Ovary (tissue), 9 donors: ENCODE results near the gene EEF1A2. TPM values are rescaled to one million over a fixed set of nuclear protein-coding genes. Genes with fewer than 3 reads are reported as not detected.
A peak's percentile ranks its signal among the peaks of the same experiment; 100 is the strongest.

ENCODE experiments used
- DNase-seq, 5 donors: peaks; one replicate each; pipeline ENCODE4 v3.0.0-alpha.2; 2019 to 2020
- H3K27ac ChIP-seq, 2 donors: fragments of 200-600 bp; one replicate each; pipeline versions ENCODE4 v1.5.1 to v1.8.0; 2019 to 2022
- H3K27me3 ChIP-seq: fragments of 200-600 bp; one replicate; pipeline ENCODE4 v1.8.0; 2022
- H3K36me3 ChIP-seq: fragments of 200-600 bp; sonication (generic); one replicate; pipeline ENCODE4 v1.5.1; 2019
- H3K4me1 ChIP-seq: one replicate; pipeline ENCODE4 v1.8.1; 2013; ENCODE audit warnings: mild to moderate bottlenecking, moderate library complexity; ENCODE audit not compliant: insufficient read depth
- H3K4me3 ChIP-seq: fragments of 200-600 bp; sonication (generic); one replicate; pipeline ENCODE4 v1.5.1; 2017
- H3K9me3 ChIP-seq, 2 donors: fragments of 200-600 bp in 1 of 2; sonication (generic) in 1 of 2; one replicate each; pipeline versions ENCODE4 v1.5.1 to v1.8.1; 2013 to 2019; ENCODE audit warnings: mild to moderate bottlenecking in 1 of 2, moderate library complexity in 1 of 2
- EP300 ChIP-seq: sonication (generic); formaldehyde crosslinking; IDR thresholded peaks from one replicate; pipeline ENCODE4 v1.6.1; 2017; ENCODE audit warnings: antibody characterized with exemption
- POLR2A ChIP-seq: fragments of 450-650 bp; IDR thresholded peaks from one replicate; pipeline ENCODE4 v1.6.1; 2017; ENCODE audit warnings: antibody characterized with exemption, mild to moderate bottlenecking, moderate library complexity
- WGBS, 3 donors: extraction: QIAGEN DNeasy Blood & Tissue Kit in 1 of 3; methylation state at CpG; one replicate each; pipeline versions ENCODE4 v1.1.5 to v1.1.7; 2013 to 2017; 5-methylcytosine and 5-hydroxymethylcytosine counted together
- intact Hi-C, 4 donors: fragments of 100-400 bp; cut with DNase I; formaldehyde crosslinking; loops; one replicate each; pipeline versions ENCODE4 v1.11.0 to v1.15.1; 2022 to 2023
- polyA plus RNA-seq, 2 donors: library from polyadenylated mRNA; stranded (reverse); fragments of 200-250 nt in 1 of 2; fragments of 350-450 nt in 1 of 2; fragmentation: Illumina TruSeq in 1 of 2; extraction: RNeasy Lipid Tissue Mini Kit (QIAGEN cat#74804) in 1 of 2; gene quantifications; one replicate each; pipeline ENCODE4 v1.2.3, GENCODE V29; 2013 to 2014
- total RNA-seq, 7 donors: library from RNA; depleted of rRNA in 2 of 7; stranded (reverse); fragments of >200 nt in 2 of 7; fragmentation: NEBNext Ultra II Directional in 3 of 7; extraction: Animal tissue kit (Norgen Biotek cat#: 25700) in 3 of 7; gene quantifications; one replicate each; pipeline versions ENCODE4 v1.1.0 to v1.2.4, GENCODE V29; 2016 to 2023
- TF ChIP-seq, protein P1 (sequence below), 3 donors: fragments of 450-650 bp in 2 of 3; fragments of 200-600 bp in 1 of 3; IDR thresholded peaks; one replicate each; pipeline versions ENCODE4 v1.5.1 to v1.8.0; 2016 to 2022; ENCODE audit warnings: antibody characterized with exemption in 3 of 3, mild to moderate bottlenecking in 1 of 3
- donor health status: DM: no; HTN: no; CAD: no; lungs with moderate emphysema.
- donor health status: DM: no; HTN: no; CAD: no.
- donor health status: Bipolar disorder and iron deficiency.
- donor health status: DM: yes; HTN: yes; CAD: no.
- donor health status: DM: no; HTN: no; CAD: no.
- donor health status: DM: yes; HTN: yes; CAD: no.

EEF1A2 gene
- total and polyA plus RNA-seq, 9 donors: 0.25 to 1.3 (median 0.69) TPM

GRCh38 chr20:63508072-63508768 lies 9.3 kb upstream of the EEF1A2 start:
- H3K27ac ChIP-seq: no peak overlapping the region
- TF ChIP-seq EP300 (no peak), POLR2A (no peak)
- TF ChIP-seq, protein P1, sequence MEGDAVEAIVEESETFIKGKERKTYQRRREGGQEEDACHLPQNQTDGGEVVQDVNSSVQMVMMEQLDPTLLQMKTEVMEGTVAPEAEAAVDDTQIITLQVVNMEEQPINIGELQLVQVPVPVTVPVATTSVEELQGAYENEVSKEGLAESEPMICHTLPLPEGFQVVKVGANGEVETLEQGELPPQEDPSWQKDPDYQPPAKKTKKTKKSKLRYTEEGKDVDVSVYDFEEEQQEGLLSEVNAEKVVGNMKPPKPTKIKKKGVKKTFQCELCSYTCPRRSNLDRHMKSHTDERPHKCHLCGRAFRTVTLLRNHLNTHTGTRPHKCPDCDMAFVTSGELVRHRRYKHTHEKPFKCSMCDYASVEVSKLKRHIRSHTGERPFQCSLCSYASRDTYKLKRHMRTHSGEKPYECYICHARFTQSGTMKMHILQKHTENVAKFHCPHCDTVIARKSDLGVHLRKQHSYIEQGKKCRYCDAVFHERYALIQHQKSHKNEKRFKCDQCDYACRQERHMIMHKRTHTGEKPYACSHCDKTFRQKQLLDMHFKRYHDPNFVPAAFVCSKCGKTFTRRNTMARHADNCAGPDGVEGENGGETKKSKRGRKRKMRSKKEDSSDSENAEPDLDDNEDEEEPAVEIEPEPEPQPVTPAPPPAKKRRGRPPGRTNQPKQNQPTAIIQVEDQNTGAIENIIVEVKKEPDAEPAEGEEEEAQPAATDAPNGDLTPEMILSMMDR (IDR thresholded peaks at IDR 0.05): no peak
- no peaks in the 10 kb centered on the region for H3K36me3 ChIP-seq
- intact Hi-C loops: no loop called here
- 81 to 86% (median 84%) methylated on average over 33 of the region's 33 CpGs for WGBS, 3 donors
- H3K9me3 ChIP-seq: peaks cover 0 to 26% of the 10 kb centered on the region in 2 donors
- H3K27me3 ChIP-seq: no peaks in the 10 kb centered on the region
- no peak for DNase-seq
- H3K4me1 ChIP-seq: no peaks in the 10 kb centered on the region
- H3K4me3 ChIP-seq: no peak overlapping the region

- no peaks in the 10 kb centered on the region for H3K36me3 ChIP-seq
- no peaks in the 10 kb centered on the region for H3K4me1 ChIP-seq
- peaks cover 0 to 26% of the 10 kb centered on the region in 2 donors for H3K9me3 ChIP-seq
- H3K27ac ChIP-seq: no peak overlapping the region
- intact Hi-C loops: no loop called here
- H3K4me3 ChIP-seq: no peak overlapping the region
- no peaks in the 10 kb centered on the region for H3K27me3 ChIP-seq
- 88 to 96% (median 91%) methylated on average over 30 of the region's 30 CpGs for WGBS, 3 donors
- TF ChIP-seq, protein P1 (IDR thresholded peaks at IDR 0.05): no peak
- TF ChIP-seq EP300: no peak
- peak in 1 of 5 donors; percentile 12 for DNase-seq
Observed at GRCh38 chr20:63507083-63507743, 8.3 kb upstream of the EEF1A2 start.

GRCh38 chr20:63505723-63506122 lies 6.8 kb upstream of the EEF1A2 start:
- Histone ChIP-seq H3K27ac (no peak overlapping the region), H3K9me3 (peaks cover 0 to 26% of the 10 kb centered on the region in 2 donors), H3K4me1 (no peaks in the 10 kb centered on the region), H3K27me3 (no peaks in the 10 kb centered on the region), H3K36me3 (no peaks in the 10 kb centered on the region), H3K4me3 (no peak overlapping the region)
- intact Hi-C loops: no loop called here
- TF ChIP-seq POLR2A (no peak), EP300 (no peak)
- TF ChIP-seq, protein P1 (IDR thresholded peaks at IDR 0.05): no peak
- DNase-seq: no peak
- WGBS, 3 donors: 59 to 72% (median 63%) methylated on average over 12 of the region's 12 CpGs

GRCh38 chr20:63505281-63505680 lies 6.4 kb upstream of the EEF1A2 start:
- Histone ChIP-seq H3K27me3 (no peaks in the 10 kb centered on the region), H3K4me1 (no peaks in the 10 kb centered on the region), H3K4me3 (no peak overlapping the region), H3K9me3 (peaks cover 0 to 26% of the 10 kb centered on the region in 2 donors), H3K36me3 (no peaks in the 10 kb centered on the region), H3K27ac (no peak overlapping the region)
- intact Hi-C loops: no loop called here
- DNase-seq: no peak
- TF ChIP-seq, protein P1 (IDR thresholded peaks at IDR 0.05): no peak
- whole genome bisulfite sequencing, 3 donors: 78 to 90% (median 88%) methylated on average over 8 of the region's 8 CpGs
